DOHH2 (cell line): ENCODE results near the gene SERTAD4.

Source experiments
- CTCF ChIP-seq: fragments of 200-600 bp; sonication (generic); IDR thresholded peaks from one replicate; pipeline ENCODE4 v1.5.1; 2014; ENCODE audit warnings: antibody characterized with exemption, mild to moderate bottlenecking, low read depth, low read length; ENCODE audit not compliant: poor library complexity, severe bottlenecking
- EZH2phosphoT487 ChIP-seq: fragments of 200-600 bp; sonication (generic); IDR thresholded peaks from 2 replicates; pipeline ENCODE4 v1.6.1; 2017; ENCODE audit warnings: borderline replicate concordance, mild to moderate bottlenecking, antibody characterized with exemption, low read length, moderate library complexity, mixed read lengths

GRCh38 chr1:210260096-210260495, 27.5 kb downstream of the SERTAD4 start:
- TF ChIP-seq CTCF (no peak), EZH2phosphoT487 (no peak)
